Left ventricle myocardium inferior (tissue), 1 donor: ENCODE results near the gene PLPP7. TPM values are rescaled to one million over a fixed set of nuclear protein-coding genes. Genes with fewer than 3 reads are reported as not detected.
"Not testable (repeated sequence)": the region's sequence is repeated elsewhere in the genome, so short reads cannot be mapped to it uniquely, and the experiment has no call there.

ENCODE experiments used
- DNase-seq: peaks from one replicate; pipeline ENCODE4 v3.0.0-alpha.2; 2020
- H3K27ac ChIP-seq: fragments of 200-600 bp; replicated peaks from 2 replicates; pipeline ENCODE4 v1.8.0; 2021
- H3K27me3 ChIP-seq: fragments of 200-600 bp; 2 replicates; pipeline ENCODE4 v1.8.0; 2021; ENCODE audit warnings: low read depth
- H3K36me3 ChIP-seq: fragments of 200-600 bp; 2 replicates; pipeline ENCODE4 v1.8.0; 2021
- H3K4me1 ChIP-seq: fragments of 200-600 bp; 2 replicates; pipeline ENCODE4 v1.8.0; 2021
- H3K4me3 ChIP-seq: fragments of 200-600 bp; 2 replicates; pipeline ENCODE4 v1.8.0; 2021; ENCODE audit warnings: mild to moderate bottlenecking, moderate library complexity
- H3K9me3 ChIP-seq: fragments of 200-600 bp; replicated peaks from 2 replicates; pipeline ENCODE4 v1.8.0; 2021
- intact Hi-C: fragments of 100-400 bp; cut with micrococcal nuclease; formaldehyde crosslinking; loops from one replicate; pipeline ENCODE4 v1.11.0; 2022
- total RNA-seq: library from RNA; stranded (reverse); fragmentation: NEBNext Ultra II Directional; extraction: Animal tissue kit (Norgen Biotek cat#: 25700); gene quantifications from one replicate; pipeline ENCODE4 v1.2.1, GENCODE V29; 2021
- TF ChIP-seq, protein P1 (sequence below): fragments of 200-600 bp; IDR thresholded peaks from 2 replicates; pipeline ENCODE4 v1.8.0; 2021; ENCODE audit warnings: antibody characterized with exemption, mild to moderate bottlenecking, borderline replicate concordance
- donor health status: DM: no; HTN: yes; CAD: no; lungs with severe emphysema.

Gene PLPP7
- total RNA-seq, 1 donor from 2014 or later = 120 TPM

DNA sequence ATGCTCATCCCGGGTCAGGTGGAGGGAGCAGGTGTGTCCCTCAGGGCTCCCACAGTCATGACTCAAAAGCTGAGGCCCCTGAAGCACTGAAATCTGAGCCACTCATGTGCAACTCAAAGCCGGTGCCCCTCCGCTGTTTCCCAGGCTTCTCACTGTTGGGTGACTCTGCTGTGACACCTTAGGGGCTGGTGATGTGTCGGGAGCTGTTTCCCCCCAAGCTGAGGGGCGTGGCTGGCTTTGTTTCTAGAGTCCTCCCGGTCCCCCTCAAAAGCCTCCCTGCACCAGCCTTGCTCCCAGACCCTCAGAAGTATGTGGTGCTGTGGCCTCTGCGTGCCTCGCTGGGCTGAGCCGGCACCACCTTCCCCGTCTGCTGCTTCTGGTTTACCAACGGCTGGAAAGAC is 39.7 kb downstream of the PLPP7 start:
- peak; percentile 10 for DNase-seq
- intact Hi-C loops = no loop called here
- Histone ChIP-seq H3K27ac (no peak overlapping the region), H3K27me3 (no peaks in the 10 kb centered on the region), H3K4me1 (peaks cover 24% of the 10 kb centered on the region), H3K9me3 (no peaks in the 10 kb centered on the region), H3K36me3 (no peaks in the 10 kb centered on the region), H3K4me3 (no peak overlapping the region)
- TF ChIP-seq, protein P1, sequence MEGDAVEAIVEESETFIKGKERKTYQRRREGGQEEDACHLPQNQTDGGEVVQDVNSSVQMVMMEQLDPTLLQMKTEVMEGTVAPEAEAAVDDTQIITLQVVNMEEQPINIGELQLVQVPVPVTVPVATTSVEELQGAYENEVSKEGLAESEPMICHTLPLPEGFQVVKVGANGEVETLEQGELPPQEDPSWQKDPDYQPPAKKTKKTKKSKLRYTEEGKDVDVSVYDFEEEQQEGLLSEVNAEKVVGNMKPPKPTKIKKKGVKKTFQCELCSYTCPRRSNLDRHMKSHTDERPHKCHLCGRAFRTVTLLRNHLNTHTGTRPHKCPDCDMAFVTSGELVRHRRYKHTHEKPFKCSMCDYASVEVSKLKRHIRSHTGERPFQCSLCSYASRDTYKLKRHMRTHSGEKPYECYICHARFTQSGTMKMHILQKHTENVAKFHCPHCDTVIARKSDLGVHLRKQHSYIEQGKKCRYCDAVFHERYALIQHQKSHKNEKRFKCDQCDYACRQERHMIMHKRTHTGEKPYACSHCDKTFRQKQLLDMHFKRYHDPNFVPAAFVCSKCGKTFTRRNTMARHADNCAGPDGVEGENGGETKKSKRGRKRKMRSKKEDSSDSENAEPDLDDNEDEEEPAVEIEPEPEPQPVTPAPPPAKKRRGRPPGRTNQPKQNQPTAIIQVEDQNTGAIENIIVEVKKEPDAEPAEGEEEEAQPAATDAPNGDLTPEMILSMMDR = no peak

DNA sequence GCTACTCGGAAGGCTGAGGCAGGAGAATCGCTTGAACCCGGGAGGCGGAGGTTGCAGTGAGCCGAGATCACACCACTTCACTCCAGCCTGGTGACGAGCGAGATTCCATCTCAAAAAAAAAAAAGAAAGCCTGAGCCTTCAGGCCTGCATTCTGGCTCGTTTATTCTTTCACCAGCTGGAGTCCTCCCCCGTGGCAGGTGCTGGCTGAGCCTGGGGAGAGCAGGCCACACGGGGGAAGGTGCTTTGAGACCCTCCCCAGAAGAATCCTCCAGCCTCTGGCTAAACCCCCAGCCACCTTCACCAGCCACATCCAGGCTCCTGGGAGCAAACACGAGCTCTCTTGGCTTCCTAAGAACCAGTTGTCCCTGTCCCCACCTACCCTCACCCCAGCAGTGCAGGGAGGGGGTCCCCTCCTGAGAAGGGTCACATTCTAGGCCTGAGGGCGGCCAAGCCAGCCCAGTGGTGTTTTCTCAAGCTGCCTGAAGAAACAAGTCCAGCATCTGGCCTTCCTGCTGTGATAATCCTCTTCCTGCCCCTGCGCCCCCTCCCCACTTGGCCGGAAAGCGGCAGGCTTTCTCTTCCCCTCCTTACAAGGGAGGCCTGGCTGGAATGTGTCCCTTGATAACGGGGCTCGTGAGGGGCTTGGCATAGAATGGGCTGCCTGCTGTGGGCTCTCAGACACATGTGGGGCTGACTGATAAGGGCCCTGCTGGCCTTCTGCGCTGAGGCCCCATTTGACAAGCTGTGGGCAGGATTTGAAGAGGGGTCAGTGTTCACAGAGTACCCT is 41.5 kb downstream of the PLPP7 start:
- H3K27ac ChIP-seq = peak overlapping the region; percentile 86
- DNase-seq = peak; percentile 47
- TF ChIP-seq, protein P1 = no peak
- peaks cover 34% of the 10 kb centered on the region for H3K4me1 ChIP-seq
- H3K9me3 ChIP-seq = no peaks in the 10 kb centered on the region
- H3K27me3 ChIP-seq = no peaks in the 10 kb centered on the region
- no peaks in the 10 kb centered on the region for H3K36me3 ChIP-seq
- intact Hi-C loops = loop anchor here (10.0 kb wide), 1 partner anchor 96 kb away; no protein-coding TSS in a partner anchor
- no peak overlapping the region for H3K4me3 ChIP-seq

DNA sequence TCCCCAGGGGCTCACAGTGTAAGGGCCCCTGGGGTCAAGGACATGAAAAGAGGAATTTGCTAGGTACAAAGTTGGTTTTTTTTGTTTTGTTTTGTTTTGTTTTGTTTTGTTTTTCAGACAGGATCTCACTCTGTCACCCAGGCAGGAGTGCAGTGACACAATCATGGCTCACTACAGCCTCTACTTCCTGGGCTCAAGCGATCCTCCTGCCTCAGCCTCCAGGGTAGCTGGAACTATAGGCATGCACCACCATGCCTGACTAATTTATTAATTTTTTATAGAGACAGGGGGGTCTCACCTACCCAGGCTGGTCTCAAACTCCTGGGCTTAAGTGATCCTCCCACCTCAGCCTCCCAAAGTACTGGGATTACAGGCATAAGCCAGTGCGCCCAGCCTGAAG is 42.5 kb downstream of the PLPP7 start:
- not testable (repeated sequence) for DNase-seq, H3K9me3 ChIP-seq, H3K27me3 ChIP-seq, H3K4me3 ChIP-seq, H3K36me3 ChIP-seq
- intact Hi-C loops = loop anchor here (10.0 kb wide), 1 partner anchor 97 kb away; no protein-coding TSS in a partner anchor
- Histone ChIP-seq H3K4me1 (peaks cover 36% of the 10 kb centered on the region), H3K27ac (peak overlapping the region; percentile 86)

DNA sequence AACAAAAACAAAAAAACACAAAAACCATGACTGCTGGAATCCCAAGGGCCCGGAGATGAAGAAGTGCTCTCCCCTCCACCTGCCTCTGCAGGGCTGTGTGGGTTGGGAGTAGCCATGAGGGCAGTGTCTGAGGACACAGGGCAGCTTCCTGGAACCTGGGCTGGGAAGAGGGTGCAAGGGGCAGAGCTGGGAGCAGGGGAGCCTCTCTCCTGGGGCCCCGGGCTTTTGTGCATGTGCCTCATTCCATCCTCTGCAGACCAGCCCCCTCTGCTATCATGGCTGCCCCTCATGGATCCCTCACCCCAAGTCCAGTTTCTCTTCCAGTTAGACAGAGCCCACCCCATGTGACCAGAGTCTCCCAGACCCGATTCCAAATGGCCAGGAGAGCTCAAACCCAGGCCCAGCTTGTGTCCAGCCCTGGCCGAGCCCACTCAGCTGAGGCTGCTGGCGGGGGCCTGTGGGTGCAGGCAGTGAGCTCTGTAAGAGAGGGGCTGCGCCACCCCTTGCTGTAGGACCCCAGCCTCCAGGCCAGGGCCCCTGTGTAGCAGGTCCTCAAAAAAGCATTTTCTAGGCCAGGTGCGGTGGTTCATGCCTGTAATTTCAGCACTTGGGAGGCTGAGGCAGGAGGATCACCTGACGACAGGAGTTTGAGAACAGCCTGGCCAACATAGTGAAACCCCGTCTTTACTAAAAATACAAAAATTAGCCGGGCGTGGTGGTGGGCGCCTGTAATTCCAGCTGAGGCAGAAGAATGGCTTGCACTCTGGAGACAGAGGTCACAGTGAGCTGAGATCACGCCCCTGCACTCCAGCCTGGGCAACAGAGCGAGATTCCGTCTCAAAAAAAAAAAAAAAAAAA is 44.5 kb downstream of the PLPP7 start:
- DNase-seq = peak; percentile 12
- intact Hi-C loops = loop anchor here (10.0 kb wide), 1 partner anchor 99 kb away; no protein-coding TSS in a partner anchor
- TF ChIP-seq, protein P1 = no peak

DNA sequence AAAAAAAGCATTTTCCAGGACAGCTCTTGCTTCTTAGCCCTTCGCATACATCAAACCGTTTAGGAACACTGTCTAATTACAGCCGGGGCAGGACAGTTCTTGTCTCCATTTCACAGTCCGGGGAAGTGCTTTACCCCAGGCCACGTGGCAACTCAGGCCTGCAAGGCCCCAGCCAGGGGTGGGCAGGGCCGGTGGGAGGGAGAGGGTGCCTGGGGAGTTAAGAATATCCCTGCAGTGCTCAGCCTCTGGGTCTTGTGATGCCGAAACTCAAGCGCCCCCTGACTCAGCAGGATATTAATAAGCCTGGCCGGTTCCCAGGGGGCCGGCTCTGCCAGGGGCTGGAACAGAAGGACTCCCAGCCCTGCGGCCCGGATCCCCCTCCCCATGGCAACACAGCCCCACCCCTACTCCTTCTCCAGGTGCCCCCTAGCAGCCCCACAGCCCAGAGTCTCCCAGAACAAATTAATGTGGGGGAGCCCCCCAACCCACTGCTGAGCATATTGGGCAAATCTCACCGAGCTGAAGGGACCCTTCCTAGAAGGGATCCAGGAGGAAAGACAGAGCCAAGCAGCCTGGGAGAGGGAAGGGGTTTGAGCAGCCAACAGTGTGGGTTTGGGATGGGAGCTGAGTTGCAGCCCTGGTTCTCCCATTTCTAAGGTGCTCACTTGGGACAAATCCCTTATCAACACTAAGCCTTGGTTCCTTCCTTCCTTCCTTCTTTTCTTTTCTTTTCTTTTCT is 45.3 kb downstream of the PLPP7 start:
- H3K9me3 ChIP-seq = no peaks in the 10 kb centered on the region
- no peaks in the 10 kb centered on the region for H3K27me3 ChIP-seq
- peak; percentile 84 for DNase-seq
- H3K4me3 ChIP-seq = no peak overlapping the region
- no peaks in the 10 kb centered on the region for H3K36me3 ChIP-seq
- intact Hi-C loops = loop anchor here (10.0 kb wide), 1 partner anchor 100 kb away; no protein-coding TSS in a partner anchor
- H3K4me1 ChIP-seq = peaks cover 36% of the 10 kb centered on the region
- TF ChIP-seq, protein P1 = no peak
- peak overlapping the region; percentile 86 for H3K27ac ChIP-seq

More for the DNA sequence above, 44.5 kb downstream of the PLPP7 start:
- no peaks in the 10 kb centered on the region for H3K27me3 ChIP-seq
- H3K36me3 ChIP-seq = no peaks in the 10 kb centered on the region
- H3K9me3 ChIP-seq = no peaks in the 10 kb centered on the region
- peaks cover 36% of the 10 kb centered on the region for H3K4me1 ChIP-seq
- H3K27ac ChIP-seq = peak overlapping the region; percentile 86
- H3K4me3 ChIP-seq = no peak overlapping the region
